ENCODE data around the gene ACAP3.

ACAP3 gene

GRCh38 chr1:1285102-1285571, 22.6 kb downstream of the ACAP3 start:
- DNase-seq (ENCODE audit: low read depth): no peak

DNA sequence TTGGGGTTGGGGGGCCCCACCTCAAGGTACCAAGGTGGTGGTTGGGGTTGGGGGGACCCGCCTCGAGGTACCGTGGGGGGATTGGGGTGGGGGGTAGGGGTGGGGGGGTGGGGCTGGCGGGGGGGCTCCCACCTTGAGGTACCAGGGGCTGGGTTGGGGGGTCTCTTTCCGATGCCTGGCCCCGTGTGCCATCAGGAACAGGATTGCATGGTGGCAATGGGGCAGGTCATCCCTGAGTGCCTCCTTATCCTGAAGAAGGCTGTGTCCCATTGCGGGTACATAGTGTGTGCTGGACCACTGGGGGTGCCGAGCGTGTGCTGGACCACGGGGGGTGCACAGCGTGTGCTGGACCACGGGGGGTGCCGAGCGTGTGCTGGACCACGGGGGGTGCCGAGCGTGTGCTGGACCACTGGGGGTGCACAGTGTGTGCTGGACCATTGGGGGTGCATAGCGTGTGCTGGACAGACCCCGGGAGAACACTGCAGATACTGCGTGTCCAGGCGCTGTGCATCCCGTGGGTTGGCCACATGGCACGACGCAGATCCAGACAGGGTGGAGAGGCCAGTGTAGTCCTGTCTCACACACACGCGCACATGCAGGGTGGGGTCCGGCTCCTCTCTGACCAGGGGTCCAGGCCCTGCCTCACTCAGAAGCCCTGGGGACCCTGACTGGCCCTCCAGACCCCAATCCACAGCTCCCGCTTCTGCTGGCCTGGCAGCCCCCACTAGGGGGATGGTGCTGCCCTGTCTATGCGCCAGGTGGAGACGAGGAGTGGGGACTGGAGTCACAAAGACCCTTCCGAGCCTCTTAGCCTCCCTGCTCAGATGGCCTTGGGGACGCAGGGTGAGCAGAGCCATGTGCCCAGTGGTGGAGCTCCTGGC, 23.3 kb downstream of the ACAP3 start:
- DNase-seq (ENCODE audit: low read depth): no peak

GRCh38 chr1:1283821-1284220, 23.9 kb downstream of the ACAP3 start:
- no peak for DNase-seq (ENCODE audit: low read depth)

GRCh38 chr1:1282998-1283397, 24.7 kb downstream of the ACAP3 start:
- DNase-seq (ENCODE audit: low read depth): no peak

GRCh38 chr1:1281533-1282321, 26.0 kb downstream of the ACAP3 start:
- no peak for DNase-seq (ENCODE audit: low read depth)

DNA sequence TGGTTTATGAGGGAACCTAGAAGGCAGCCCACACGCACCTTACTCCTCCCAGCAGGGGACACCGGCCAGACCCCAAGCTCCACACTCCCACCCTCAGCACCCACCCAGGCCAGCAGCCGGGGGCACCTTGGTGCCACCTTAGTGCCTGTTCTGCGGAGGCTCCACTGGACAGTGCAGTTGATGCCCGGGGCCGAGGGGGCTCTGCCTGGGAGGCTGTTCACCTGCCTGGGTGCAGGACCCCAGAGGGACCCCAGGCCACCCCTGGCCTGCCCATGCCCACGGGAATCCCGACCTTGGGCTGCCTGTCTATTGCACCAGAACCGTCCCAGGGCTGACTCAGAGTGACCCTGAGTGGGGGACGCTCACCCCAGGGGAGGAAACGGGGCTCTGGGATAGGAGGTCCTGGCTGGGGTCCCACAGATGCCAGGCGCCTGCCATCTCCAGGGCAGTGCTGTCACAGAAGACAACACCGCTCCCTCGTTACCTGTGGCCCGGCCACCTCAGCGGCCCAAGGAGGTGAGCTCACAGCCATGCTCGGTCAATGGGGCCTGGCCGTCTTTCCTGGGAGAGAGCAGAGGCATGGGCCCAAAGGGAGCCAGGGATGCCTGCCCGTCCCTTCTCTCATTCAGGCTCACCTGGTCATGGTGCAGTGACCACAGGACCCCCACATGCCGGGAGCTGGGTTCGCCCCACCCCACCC, 26.8 kb downstream of the ACAP3 start:
- DNase-seq (ENCODE audit: low read depth): no peak

- DNase-seq (ENCODE audit: low read depth): no peak
Observed at GRCh38 chr1:1279028-1279427, 28.7 kb downstream of the ACAP3 start.

GRCh38 chr1:1278620-1279019, 29.1 kb downstream of the ACAP3 start:
- DNase-seq (ENCODE audit: low read depth): no peak

GRCh38 chr1:1275836-1276235, 31.9 kb downstream of the ACAP3 start:
- DNase-seq (ENCODE audit: low read depth): no peak

DNA sequence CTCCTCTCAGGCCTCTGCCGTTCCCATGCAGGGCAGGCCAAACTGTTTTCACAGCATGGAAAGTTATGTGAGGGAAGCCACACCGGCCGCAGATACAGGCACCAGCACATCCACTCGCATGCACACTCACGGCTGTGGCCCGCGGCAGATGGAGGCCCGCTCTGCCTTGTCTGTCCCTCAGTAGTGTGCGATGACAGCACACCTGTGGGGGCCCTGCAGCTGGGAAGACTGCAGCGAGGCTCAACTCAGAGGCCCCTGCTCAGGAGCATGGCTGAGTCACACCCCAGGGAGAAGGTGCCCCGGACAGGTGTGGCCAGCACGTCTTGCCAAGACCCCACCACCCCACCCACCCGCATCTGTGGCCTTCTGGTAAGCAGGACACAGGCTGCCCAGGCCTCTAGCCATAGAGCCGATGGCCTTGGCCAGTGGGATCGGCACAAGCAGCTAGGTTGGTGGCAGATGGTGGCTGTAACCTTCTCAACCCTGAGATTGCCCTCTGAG, 32.7 kb downstream of the ACAP3 start:
- DNase-seq (ENCODE audit: low read depth): no peak

- no peak for DNase-seq (ENCODE audit: low read depth)
Observed at GRCh38 chr1:1274299-1274930, 33.3 kb downstream of the ACAP3 start.

DNA sequence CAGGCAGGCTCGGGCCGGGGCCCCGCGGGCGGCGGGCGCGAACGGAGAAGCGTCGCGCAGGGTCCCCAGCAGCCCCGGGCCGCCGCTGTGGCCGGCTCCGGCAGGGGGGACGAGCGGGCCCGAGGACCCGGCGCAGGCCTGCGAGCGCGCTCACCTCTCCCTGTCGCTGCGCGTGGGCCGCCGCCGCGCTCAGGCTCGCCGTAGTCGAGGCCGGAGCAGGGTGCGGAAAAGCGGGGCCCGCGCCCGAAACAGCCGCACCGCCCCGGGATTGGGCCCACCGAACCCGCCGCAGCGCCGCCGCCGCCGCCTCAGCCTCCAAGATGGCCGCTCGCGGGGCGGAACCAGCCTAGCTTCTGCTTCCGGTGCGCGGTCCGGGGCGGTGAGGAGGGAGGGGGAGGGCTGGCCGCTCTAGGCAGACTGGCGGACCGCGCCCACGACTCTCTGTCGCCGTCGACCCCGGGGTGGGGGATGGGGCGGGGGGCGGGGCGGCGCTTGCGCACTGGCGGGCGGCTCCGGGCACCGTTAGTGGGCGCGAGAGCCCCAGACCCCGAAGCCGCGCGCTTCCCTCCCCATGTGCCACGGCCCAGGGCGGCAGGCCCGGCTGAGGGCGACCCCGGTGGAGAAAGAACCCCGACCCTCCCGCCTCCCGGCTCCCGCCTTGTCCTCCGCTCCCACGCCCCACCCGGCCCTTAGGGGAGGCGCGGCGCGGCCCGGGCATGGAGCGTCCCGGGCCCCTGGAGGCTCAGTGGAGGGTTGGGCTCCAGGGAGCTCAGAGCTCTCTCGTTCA, 34.0 kb downstream of the ACAP3 start, which contains the start of gene UBE2J2:
Gene UBE2J2 (minus strand): TSS at position 343 of the 787 bp plus-strand sequence. CDS start 5,862 bp downstream, outside the sequence.
- peak; percentile 91 for DNase-seq (ENCODE audit: low read depth)

DNA sequence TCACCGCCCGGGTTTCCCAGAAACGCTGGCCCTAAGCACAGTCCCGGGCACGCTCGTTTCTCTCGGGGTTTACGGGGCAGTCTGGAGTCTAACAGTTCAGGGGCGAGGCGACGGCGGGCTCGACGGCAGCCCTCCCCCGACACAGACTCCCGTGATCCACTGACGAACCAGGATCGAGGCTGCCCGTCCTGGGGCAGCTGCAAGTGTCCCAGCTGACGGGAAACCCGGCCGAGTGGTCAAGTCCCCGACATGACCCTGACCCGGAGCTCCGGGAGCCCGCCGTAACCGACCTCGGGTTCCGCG, 34.6 kb downstream of the ACAP3 start:
- no peak for DNase-seq (ENCODE audit: low read depth)

GRCh38 chr1:1272341-1273208, 35.2 kb downstream of the ACAP3 start:
- DNase-seq (ENCODE audit: low read depth): no peak

DNA sequence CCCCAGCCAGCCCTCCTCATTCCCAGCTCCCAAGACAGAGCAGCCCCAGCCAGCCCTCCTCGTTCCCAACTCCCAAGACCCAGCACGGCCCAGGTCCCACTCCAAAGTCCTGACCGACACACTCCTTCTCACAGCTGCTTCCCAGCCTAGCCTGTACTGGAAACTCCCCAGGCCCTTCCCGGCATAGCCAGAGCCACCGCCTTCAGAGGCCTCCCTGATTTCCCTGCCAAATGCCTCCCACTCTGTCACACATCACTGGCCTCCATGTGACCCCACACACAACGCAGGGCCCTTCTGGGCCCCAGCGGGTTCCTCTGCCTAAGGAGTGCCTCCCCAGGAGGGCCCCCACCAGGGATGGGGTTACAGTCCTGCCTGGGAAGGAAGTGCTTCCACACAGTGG, 36.9 kb downstream of the ACAP3 start:
- DNase-seq (ENCODE audit: low read depth): no peak

DNA sequence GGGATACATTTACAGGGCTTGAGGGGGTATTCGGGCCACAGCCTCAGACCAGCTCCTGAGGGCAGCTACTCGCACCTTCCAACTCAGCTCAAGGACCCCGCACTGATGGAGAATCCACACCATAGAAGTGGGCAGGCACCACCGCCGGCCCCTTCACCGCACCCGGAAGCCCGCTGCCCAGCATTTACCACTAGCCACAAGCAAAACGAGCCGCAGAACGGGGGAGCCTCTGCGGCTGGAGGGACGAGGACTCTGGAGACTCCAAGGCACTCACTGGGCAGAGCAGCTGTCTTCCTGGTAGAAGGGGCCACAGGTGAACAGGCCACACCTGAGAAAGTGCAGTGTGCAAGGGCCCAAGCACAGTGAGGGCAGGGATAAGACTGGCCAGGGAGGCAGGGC, 39.4 kb downstream of the ACAP3 start:
- no peak for DNase-seq (ENCODE audit: low read depth)

DNA sequence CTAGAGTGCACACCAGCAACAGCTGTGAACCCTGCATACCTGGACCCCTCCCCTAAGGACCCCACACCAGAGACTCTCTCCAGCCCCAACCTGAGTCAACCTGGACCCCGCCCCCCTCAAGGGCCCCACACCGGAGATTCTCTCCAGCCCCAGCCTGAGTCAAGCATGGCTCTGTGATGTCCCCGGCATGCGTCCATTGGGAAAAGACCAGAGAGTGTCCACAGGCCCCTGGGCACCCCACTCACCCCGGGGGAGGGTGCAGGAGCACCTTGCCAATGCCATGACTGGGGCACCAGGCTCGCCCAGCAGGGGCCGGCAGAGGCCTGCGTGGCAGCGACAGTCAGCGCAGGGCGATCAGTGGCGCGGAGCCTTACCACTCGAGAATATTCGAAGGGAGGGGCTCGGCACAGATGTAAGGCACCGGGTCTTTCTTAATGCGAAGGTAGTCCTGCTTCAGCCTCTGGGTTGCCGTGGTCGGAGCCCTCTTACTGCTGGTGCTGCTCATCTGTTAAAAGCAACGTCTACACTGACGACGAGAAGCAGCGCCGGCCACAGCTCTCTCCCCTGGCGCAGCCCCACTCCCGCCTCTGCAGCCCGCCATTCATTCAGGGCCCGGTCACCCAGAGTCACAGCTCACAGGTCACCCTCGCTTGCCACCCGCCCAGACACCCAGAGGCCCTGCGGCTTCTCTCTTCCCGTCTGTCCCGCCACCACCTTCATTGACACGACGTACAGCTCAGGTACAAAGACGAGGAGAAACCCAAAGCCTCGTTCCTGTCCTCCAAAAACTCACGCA, 40.0 kb downstream of the ACAP3 start:
- DNase-seq (ENCODE audit: low read depth): no peak

DNA sequence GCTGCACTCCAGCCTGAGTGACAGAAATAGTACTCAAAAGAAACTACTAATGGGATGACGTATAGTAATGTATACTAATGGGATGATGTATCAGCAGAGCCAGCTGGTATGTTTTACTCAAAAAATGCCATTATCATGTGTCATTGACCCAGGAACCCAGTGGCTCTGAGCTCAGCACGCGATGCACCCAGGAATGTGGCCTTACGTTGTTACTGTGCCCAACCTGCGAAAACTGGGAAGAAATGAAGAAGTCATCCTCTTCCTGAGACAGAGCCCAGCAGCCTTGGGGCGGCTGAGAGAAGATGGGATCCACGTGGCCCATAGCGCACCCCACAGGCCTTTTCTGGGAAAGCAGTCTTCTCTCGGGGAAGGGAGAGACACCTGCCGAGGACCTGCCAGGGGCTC, 42.9 kb downstream of the ACAP3 start:
- no peak for DNase-seq (ENCODE audit: low read depth)

- no peak for DNase-seq (ENCODE audit: low read depth)
Observed at GRCh38 chr1:1264026-1264425, 43.7 kb downstream of the ACAP3 start.
